HG03196 (cell line): ENCODE data around the gene WBP11.

Experiments used
- ATAC-seq: cut with Tn5 transposase; IDR thresholded peaks from one replicate; pipeline ENCODE4 v1.9.1; 2021; ENCODE audit not compliant: unreplicated experiment

WBP11 gene

GRCh38 chr12:14825256-14825655 is 22.0 kb upstream of the WBP11 start:
- ATAC-seq: no peak

- no peak for ATAC-seq
Measured at GRCh38 chr12:14824012-14824634, 20.8 kb upstream of the WBP11 start.

DNA sequence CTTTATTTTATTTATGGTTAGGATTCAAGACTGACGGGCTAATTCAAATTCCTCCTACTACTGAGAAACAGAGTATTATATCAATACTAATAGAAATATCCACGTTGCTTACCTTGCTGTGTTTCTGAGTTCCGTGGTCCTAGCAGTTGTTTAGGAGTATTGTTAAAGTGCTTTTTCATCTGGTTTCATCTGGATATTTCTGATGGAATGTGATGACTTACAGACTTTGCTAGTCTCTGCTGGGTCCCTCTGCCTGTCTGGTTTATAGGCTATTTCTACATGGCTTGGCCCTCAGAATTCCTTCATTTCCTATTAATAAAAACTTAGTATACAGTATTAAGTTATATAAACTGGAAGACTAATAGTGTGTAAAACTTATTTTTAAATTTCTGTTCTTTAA is 10.7 kb upstream of the WBP11 start, which contains the start of gene SMCO3:
TSS of gene SMCO3 (minus strand) at position 169 of the 400 bp plus-strand sequence. CDS start 7,502 bp downstream, outside the sequence.
- no peak for ATAC-seq

DNA sequence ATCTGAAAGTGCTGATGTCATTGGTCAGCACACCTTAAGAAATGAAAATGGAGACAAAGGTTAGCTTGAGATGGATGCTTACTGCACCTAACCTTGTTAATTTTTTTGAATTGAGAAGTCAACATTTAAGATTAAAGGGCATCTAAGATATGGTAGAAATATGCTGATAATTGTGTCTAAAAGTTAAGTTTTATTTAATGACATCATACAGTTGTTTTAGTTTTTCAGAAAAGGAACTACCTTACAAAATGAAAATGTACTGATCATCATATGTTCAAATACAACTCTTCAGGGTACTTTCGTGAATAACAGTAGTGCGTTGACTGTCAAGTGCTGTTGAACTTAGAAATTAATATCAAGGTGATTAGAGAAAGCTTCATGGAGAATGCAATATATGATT is 8.2 kb upstream of the WBP11 start:
- ATAC-seq: no peak

DNA sequence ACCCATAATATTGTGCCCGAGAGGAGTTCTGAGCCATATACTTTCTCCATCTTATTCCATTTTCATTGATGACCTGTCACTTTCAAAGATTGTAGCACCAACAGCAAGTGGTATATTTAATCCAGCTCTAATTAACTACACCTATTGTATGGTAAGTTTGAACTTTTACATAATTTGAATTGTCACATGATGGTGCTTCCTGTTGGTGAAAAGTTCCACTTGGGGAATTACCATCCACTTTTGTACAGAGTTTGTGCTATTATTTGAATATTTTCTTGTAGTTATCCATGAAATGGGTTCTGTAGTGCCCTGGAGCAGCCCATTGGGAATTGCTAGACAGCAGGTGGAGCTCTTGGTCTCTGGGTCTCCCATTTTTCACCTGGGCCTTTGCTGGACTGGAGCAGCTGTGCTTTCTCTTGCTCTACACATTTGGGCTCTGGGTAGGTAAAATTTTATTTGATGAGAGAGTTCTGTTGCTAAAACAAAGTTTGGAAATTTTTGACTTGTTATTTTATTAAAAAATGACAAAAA is 7.7 kb upstream of the WBP11 start:
- no peak for ATAC-seq

GRCh38 chr12:14810167-14810952 is 7.1 kb upstream of the WBP11 start:
- ATAC-seq: no peak

DNA sequence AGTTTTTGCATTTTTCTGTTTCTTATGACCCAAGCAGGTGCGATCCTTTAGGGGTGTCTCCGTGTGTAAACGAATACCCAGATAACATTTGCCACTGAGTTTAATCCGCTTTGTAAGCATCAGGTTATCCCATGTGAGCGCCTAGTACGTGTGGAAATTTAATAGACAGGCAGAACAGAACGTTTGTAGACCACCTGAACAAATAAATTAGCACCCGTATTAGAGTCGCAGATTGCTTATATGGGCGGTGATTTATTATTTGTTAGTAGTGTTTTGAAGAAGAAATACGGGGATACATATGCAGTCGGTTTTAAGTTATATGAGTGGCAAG is 517 bp upstream of the WBP11 start:
- peak; percentile 19 for ATAC-seq

DNA sequence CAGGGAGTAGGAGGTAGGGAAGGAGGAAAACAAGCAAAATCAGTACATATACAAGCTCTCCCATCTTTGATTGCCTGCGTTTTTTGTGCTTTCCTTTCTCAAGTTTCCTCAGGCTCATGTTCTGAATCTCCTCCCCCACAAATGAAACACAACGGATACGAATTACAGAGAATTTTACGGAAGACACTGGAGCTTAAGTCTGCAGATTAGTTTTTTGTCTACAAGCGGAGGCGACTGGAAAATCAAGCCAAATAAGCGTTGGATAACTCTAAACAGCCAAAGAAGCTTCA is 612 bp downstream of the WBP11 start:
- ATAC-seq: no peak

DNA sequence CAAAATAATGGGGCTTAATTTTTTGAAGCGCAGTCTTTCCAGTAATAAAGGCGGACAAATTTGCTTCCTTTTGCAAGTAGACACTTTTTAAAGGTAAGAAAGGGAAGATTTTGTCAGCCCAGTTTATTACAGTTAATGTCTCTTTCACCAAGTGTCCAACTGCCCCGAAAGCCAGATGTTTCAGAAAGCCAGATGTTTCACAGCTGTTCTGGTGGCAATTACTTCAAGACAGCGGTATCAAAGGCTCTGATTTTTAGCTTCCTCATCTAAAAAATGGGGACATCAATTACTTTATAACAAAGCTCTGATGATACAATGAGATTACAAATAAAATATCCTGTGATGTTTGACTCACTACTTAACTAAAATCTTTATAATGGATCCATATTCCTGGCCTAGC is 1.0 kb downstream of the WBP11 start:
- no peak for ATAC-seq

- ATAC-seq: no peak
Measured at GRCh38 chr12:14795028-14795448, 8.2 kb downstream of the WBP11 start.

GRCh38 chr12:14785568-14785967 is 17.7 kb downstream of the WBP11 start:
- no peak for ATAC-seq

GRCh38 chr12:14784471-14784870 is 18.8 kb downstream of the WBP11 start:
- ATAC-seq: no peak

- ATAC-seq: no peak
Measured at GRCh38 chr12:14782756-14783155, 20.5 kb downstream of the WBP11 start.

DNA sequence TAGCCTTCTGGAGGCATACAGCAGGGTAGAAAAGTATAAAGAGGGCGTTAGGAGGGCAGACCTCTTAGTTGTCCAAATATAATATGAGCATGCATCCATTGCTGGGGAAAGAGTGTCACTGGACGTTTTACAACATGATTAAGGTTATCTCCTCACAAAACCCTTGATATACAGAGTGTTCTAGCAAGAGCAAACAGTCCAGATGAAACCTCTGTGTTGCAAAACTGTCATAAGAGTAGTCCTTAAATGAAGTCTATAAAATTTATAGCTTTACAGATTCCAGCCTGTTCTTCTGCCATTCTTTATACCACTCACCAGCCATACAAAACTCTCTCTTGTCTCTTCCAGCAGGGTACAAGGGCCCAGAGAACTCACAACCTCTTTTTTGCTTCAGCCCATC is 21.7 kb downstream of the WBP11 start:
- no peak for ATAC-seq

DNA sequence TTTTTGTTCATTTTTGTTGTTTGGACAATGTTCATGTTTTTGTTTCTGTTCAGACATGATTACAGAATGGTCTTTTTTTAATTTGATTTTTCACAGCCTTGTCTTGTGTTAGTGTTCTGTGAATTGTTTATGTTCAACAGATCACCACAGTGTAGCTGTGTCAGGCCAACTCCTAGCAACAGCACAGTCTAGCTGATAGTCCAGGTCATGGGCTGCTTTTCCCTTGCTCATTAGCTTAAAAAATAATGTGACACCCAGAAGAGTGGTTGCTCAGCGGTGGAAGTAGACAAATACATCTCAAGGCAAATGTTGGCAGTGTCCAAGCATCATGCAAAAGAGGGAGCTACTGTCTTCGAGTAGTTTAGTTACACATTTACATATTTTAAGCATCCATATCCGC is 22.4 kb downstream of the WBP11 start:
- ATAC-seq: no peak

DNA sequence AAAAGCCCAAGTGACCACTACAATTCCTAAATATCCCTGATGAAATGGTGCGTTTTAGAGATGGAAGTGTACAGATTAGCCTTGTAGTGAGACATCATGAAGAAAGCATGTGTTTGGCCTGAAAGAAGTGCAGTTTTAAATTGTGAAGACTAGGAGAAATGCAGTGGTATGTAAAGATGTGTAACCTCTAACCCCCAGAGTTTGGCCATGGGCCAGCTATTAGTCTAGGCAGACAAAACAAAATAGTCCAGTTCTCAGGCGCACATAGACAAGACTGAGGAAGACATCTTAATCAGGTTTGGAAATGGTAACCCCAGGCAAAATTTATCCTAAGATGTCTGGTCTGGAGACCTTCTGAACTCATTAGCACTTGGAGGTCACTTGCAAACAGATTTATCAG is 23.4 kb downstream of the WBP11 start:
- no peak for ATAC-seq

DNA sequence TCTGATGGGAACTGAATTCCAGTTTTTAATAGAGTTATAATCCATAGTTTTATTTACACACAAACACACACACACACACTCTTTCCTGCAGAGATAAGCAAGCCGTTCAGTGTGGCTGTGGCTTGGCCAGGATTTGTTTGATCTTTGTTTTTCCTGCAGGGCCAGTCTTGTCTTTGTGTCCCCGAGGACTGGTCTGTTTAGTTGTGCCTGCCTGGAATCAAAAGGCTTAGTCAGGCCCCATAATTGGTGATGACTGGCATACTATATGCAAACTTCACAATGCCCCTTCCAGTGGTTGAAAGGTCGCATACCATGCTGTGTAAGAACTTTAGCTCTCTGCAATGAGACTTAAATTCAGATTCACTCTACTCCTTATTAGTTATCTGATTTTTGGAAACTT is 26.0 kb downstream of the WBP11 start:
- ATAC-seq: no peak

GRCh38 chr12:14776236-14776961 is 26.9 kb downstream of the WBP11 start:
- ATAC-seq: no peak

- ATAC-seq: no peak
Measured at GRCh38 chr12:14775636-14775980, 27.7 kb downstream of the WBP11 start.

DNA sequence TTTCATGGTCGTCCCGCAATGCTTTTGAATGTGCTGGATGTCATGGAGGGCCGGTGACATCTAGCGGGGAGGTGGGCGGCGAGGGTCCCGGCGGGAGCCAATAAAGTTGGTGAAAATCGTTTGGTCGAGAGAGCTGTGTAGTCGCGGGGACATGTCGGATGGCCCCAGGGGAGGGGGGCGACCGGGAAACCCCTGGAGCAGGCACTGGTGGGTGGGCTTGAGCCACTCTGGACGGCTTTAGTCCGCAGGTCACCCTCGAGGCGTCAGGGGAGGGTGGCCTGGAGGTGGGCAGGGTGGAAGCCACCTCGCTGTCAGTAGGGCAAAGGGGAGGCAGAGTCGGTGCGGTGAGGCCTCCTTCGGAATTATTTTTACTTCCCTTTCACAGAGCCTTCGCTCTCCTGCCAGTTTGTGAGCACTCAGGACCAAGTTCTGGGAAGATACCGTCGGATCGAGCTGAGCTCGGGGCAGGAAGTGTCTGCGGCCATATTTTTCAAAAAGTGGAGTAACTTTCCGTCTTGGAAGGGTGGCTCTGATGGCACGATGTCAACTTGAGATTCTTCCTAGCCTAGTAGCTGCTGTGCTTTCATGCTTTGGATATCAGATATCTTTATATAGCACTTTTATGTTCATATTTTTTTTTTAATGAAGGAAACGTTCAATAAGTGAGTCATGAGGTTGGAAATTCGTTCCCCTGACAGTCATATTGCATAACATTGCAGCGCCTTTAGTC is 28.2 kb downstream of the WBP11 start:
- ATAC-seq: no peak

- ATAC-seq: peak; percentile 53
Measured at GRCh38 chr12:14774074-14774905, 29.0 kb downstream of the WBP11 start.
